ENCODE data around the gene TTC23L. TPM values are rescaled to one million over a fixed set of nuclear protein-coding genes. Genes with fewer than 3 reads are reported as not detected.

TTC23L gene
- total and polyA plus RNA-seq, 2 experiments from 2014 or later = 2.2 to 2.3 TPM

DNA sequence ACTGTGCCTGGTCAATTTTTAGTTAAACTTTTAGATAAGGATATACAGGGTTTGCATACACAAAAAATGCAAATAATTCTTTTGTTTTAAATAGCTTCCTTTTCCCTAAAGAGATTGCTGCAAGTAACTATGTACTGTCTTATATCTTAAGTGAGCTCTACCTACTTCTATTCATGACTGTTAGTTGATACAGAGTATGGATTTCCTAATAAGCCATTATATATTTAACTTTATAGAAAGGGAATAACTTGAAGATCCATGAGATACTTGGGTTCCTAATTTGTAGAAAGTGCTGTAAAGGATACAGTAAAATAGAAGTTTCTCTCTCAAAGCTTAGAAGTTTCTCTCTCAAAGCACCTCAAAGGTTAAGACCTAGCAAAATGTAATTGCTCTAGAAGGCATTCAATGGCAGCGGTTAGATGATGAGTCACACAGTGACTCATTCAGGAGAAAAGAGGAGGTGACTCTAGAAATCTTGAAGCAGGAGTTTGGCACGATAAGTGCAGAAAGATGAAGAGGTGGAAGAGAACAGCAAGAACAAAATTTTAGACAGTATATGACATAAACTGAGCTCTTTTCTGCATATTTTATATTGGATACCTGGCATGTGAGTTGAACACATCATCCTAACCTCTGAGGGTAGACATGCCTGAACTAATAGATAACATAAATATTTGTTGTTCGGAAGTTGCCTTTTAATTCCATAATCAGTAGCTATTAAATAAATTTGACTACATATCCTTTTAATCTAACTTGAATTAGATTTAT, 84.9 kb downstream of the TTC23L start (continued):
- TF ChIP-seq, protein P1, sequence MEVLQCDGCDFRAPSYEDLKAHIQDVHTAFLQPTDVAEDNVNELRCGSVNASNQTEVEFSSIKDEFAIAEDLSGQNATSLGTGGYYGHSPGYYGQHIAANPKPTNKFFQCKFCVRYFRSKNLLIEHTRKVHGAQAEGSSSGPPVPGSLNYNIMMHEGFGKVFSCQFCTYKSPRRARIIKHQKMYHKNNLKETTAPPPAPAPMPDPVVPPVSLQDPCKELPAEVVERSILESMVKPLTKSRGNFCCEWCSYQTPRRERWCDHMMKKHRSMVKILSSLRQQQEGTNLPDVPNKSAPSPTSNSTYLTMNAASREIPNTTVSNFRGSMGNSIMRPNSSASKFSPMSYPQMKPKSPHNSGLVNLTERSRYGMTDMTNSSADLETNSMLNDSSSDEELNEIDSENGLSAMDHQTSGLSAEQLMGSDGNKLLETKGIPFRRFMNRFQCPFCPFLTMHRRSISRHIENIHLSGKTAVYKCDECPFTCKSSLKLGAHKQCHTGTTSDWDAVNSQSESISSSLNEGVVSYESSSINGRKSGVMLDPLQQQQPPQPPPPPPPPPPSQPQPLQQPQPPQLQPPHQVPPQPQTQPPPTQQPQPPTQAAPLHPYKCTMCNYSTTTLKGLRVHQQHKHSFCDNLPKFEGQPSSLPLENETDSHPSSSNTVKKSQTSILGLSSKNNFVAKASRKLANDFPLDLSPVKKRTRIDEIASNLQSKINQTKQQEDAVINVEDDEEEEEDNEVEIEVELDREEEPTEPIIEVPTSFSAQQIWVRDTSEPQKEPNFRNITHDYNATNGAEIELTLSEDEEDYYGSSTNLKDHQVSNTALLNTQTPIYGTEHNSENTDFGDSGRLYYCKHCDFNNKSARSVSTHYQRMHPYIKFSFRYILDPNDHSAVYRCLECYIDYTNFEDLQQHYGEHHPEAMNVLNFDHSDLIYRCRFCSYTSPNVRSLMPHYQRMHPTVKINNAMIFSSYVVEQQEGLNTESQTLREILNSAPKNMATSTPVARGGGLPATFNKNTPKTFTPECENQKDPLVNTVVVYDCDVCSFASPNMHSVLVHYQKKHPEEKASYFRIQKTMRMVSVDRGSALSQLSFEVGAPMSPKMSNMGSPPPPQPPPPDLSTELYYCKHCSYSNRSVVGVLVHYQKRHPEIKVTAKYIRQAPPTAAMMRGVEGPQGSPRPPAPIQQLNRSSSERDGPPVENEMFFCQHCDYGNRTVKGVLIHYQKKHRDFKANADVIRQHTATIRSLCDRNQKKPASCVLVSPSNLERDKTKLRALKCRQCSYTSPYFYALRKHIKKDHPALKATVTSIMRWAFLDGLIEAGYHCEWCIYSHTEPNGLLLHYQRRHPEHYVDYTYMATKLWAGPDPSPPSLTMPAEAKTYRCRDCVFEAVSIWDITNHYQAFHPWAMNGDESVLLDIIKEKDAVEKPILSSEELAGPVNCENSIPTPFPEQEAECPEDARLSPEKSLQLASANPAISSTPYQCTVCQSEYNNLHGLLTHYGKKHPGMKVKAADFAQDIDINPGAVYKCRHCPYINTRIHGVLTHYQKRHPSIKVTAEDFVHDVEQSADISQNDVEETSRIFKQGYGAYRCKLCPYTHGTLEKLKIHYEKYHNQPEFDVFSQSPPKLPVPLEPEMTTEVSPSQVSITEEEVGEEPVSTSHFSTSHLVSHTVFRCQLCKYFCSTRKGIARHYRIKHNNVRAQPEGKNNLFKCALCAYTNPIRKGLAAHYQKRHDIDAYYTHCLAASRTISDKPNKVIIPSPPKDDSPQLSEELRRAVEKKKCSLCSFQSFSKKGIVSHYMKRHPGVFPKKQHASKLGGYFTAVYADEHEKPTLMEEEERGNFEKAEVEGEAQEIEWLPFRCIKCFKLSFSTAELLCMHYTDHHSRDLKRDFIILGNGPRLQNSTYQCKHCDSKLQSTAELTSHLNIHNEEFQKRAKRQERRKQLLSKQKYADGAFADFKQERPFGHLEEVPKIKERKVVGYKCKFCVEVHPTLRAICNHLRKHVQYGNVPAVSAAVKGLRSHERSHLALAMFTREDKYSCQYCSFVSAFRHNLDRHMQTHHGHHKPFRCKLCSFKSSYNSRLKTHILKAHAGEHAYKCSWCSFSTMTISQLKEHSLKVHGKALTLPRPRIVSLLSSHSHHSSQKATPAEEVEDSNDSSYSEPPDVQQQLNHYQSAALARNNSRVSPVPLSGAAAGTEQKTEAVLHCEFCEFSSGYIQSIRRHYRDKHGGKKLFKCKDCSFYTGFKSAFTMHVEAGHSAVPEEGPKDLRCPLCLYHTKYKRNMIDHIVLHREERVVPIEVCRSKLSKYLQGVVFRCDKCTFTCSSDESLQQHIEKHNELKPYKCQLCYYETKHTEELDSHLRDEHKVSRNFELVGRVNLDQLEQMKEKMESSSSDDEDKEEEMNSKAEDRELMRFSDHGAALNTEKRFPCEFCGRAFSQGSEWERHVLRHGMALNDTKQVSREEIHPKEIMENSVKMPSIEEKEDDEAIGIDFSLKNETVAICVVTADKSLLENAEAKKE (CRISPR knock-in tag; IDR thresholded peaks at IDR 0.05) = no peak
- no peak for TF ChIP-seq EZH2 (IDR thresholded peaks at IDR 0.05; ENCODE audit: low read depth, unreplicated experiment)
- TF ChIP-seq CTCF (conservative IDR thresholded peaks at IDR 0.05; ENCODE audit: low read depth in 2 of 2) = no peak
- no peak for TF ChIP-seq EZH2phosphoT487 (IDR thresholded peaks at IDR 0.05; ENCODE audit: unreplicated experiment)
- no peak for TF ChIP-seq JUNB (IDR thresholded peaks at IDR 0.05; ENCODE audit: unreplicated experiment)
- no peak for TF ChIP-seq REST (IDR thresholded peaks at IDR 0.05; ENCODE audit: unreplicated experiment)
